HCT116 (cell line): ENCODE data around the gene SYNE3. TPM values are rescaled to one million over a fixed set of nuclear protein-coding genes. Genes with fewer than 3 reads are reported as not detected.

Source experiments
- ATAC-seq: fragments of 200-7000 bp; cut with Tn5 transposase; 2 replicates; pipeline ENCODE4 v1.9.1; 2020; ENCODE audit warnings: mild to moderate bottlenecking, moderate library complexity
- BruUV-seq: library from RNA; stranded (reverse); fragments of 400-500 nt; replicated peaks from 2 replicates; lab custom pipeline; 2021; lab: Mats Ljungman, UMichigan
- CTCF ChIA-PET: fragments of 300-600 bp; sonication (Branson Sonifier 250); formaldehyde crosslinking; loops from one replicate; lab custom pipeline; 2021; ENCODE audit warnings: antibody characterized with exemption; lab: Charles Lee
- POLR2A ChIA-PET: fragments of 300-600, 350-600 bp; sonication (Branson Sonifier 250); formaldehyde crosslinking; loops from one replicate; lab custom pipeline; 2021; ENCODE audit warnings: antibody characterized with exemption; lab: Charles Lee
- RAD21 ChIA-PET, 2 experiments: fragments of 300-600 bp; sonication (Branson Sonifier 250); formaldehyde crosslinking; loops; one replicate each; lab custom pipeline; 2023; ENCODE audit warnings: low total read pairs in 2 of 2; ENCODE audit not compliant: uncharacterized antibody in 2 of 2, unreplicated experiment in 2 of 2, low non-redundant PET in 1 of 2; lab: Charles Lee
- DNase-seq: peaks from one replicate; pipeline ENCODE4 v3.0.0-alpha.2; 2010; ENCODE audit warnings: low read depth, low spot score
- H2AFZ ChIP-seq: fragments of 200-600 bp; shearing (Covaris generic), sonication (generic); 2 replicates; pipeline ENCODE4 v1.6.1; 2017; ENCODE audit warnings: low read depth, mixed run types, mixed read lengths, antibody characterized with exemption, low read length; ENCODE audit not compliant: poor library complexity, severe bottlenecking
- H3K27ac ChIP-seq: 2 replicates; pipeline ENCODE4 v1.5.1; 2012; ENCODE audit warnings: low read depth, low read length
- H3K27me3 ChIP-seq: fragments of 200-600 bp; sonication (generic); 2 replicates; pipeline ENCODE4 v1.6.1; 2016; ENCODE audit warnings: mixed run types, low read length, mixed read lengths; ENCODE audit not compliant: insufficient read depth
- H3K36me3 ChIP-seq, 2 experiments: fragments of 200-500 bp in 1 of 2; fragments of 200-600 bp in 1 of 2; sonication (Bioruptor generic) in 1 of 2; sonication (generic) in 1 of 2; 2 replicates each; pipeline versions ENCODE4 v1.5.1 to v1.6.1; 2014 to 2016; ENCODE audit warnings: low read length in 2 of 2, inconsistent platforms in 1 of 2, mixed read lengths in 1 of 2, mixed run types in 1 of 2; ENCODE audit not compliant: insufficient read depth in 2 of 2, control insufficient read depth in 1 of 2
- H3K4me1 ChIP-seq, 2 experiments: fragments of 200-600 bp in 1 of 2; sonication (generic) in 1 of 2; 2 replicates each; pipeline versions ENCODE4 v1.5.1 to v1.6.1; 2012 to 2017; ENCODE audit warnings: low read length in 2 of 2, inconsistent platforms in 1 of 2, mild to moderate bottlenecking in 1 of 2, mixed read lengths in 1 of 2, mixed run types in 1 of 2, moderate library complexity in 1 of 2; ENCODE audit not compliant: insufficient read depth in 2 of 2, control insufficient read depth in 1 of 2
- H3K4me2 ChIP-seq: fragments of 200-600 bp; sonication (generic); 2 replicates; pipeline ENCODE4 v1.6.1; 2017; ENCODE audit warnings: mixed run types, low read length, mixed read lengths
- H3K4me3 ChIP-seq, 2 experiments: fragments of 200-600 bp in 1 of 2; sonication (generic) in 1 of 2; replicated peaks in 1 of 2; 2 replicates each; pipeline ENCODE4 v1.5.1; 2011 to 2016; ENCODE audit warnings: low read length in 2 of 2, control low read depth in 1 of 2, low read depth in 1 of 2, mild to moderate bottlenecking in 1 of 2, mixed read lengths in 1 of 2, mixed run types in 1 of 2
- H3K79me2 ChIP-seq: fragments of 200-600 bp; sonication (generic); 2 replicates; pipeline ENCODE4 v1.6.1; 2017; ENCODE audit warnings: mild to moderate bottlenecking, mixed run types, low read length, moderate library complexity, mixed read lengths; ENCODE audit not compliant: insufficient read depth
- H3K9ac ChIP-seq: fragments of 200-600 bp; sonication (generic); 2 replicates; pipeline ENCODE4 v1.6.1; 2016; ENCODE audit warnings: low read length, mixed read lengths
- H3K9me2 ChIP-seq: fragments of 200-600 bp; sonication (generic), shearing (Covaris generic); 2 replicates; pipeline ENCODE4 v1.6.1; 2017; ENCODE audit warnings: mixed run types, mild to moderate bottlenecking, moderate library complexity; ENCODE audit not compliant: insufficient read depth
- H3K9me3 ChIP-seq, 2 experiments: fragments of 200-500 bp in 1 of 2; fragments of 200-600 bp in 1 of 2; sonication (Bioruptor generic) in 1 of 2; sonication (generic) in 1 of 2; 2 replicates each; pipeline ENCODE4 v1.6.1; 2014 to 2017; ENCODE audit warnings: low read length in 2 of 2, mixed read lengths in 2 of 2, inconsistent platforms in 1 of 2, low read depth in 1 of 2, mild to moderate bottlenecking in 1 of 2, mixed run types in 1 of 2, moderate library complexity in 1 of 2; ENCODE audit not compliant: control insufficient read depth in 1 of 2, insufficient read depth in 1 of 2
- H4K20me1 ChIP-seq: fragments of 200-600 bp; sonication (generic), shearing (Covaris generic); 2 replicates; pipeline ENCODE4 v1.6.1; 2017; ENCODE audit warnings: mixed run types, mild to moderate bottlenecking, moderate library complexity; ENCODE audit not compliant: insufficient read depth
- CBX3 ChIP-seq: IDR thresholded peaks from 2 replicates; pipeline ENCODE4 v1.6.1; 2012; ENCODE audit warnings: low read depth
- EGR1 ChIP-seq: IDR thresholded peaks from 2 replicates; pipeline ENCODE4 v1.6.1; 2012; ENCODE audit warnings: low read depth
- ELF1 ChIP-seq: IDR thresholded peaks from 2 replicates; pipeline ENCODE4 v1.6.1; 2012; ENCODE audit warnings: low read depth, borderline replicate concordance
- EZH2 ChIP-seq: fragments of 200-600 bp; sonication (generic); IDR thresholded peaks from 2 replicates; pipeline ENCODE4 v1.6.1; 2017; ENCODE audit warnings: antibody characterized with exemption, mixed run types
- FOSL1 ChIP-seq: IDR thresholded peaks from 2 replicates; pipeline ENCODE4 v1.6.1; 2012; ENCODE audit warnings: low read depth
- POLR2A ChIP-seq: IDR thresholded peaks from 2 replicates; pipeline ENCODE4 v1.7.0; 2011; ENCODE audit warnings: borderline replicate concordance; ENCODE audit not compliant: insufficient read depth, insufficient read length; ENCODE audit errors: extremely low read depth
- POLR2AphosphoS5 ChIP-seq: IDR thresholded peaks from 2 replicates; pipeline ENCODE4 v1.6.1; 2011; ENCODE audit warnings: mild to moderate bottlenecking, low read depth, low read length, moderate library complexity
- YY1 ChIP-seq: IDR thresholded peaks from 2 replicates; pipeline ENCODE4 v1.6.1; 2011; ENCODE audit warnings: low read length, low read depth, moderate library complexity, mild to moderate bottlenecking; ENCODE audit not compliant: insufficient replicate concordance; ENCODE audit errors: extremely low read depth
- intact Hi-C: fragments of 100-400 bp; cut with micrococcal nuclease; formaldehyde crosslinking; loops from 2 replicates; pipeline ENCODE4 v1.10.0; 2022
- total RNA-seq: library from RNA; stranded (reverse); gene quantifications from one replicate; pipeline ENCODE4 v1.2.1, GENCODE V29; 2021; ENCODE audit not compliant: unreplicated experiment

Gene SYNE3
- total RNA-seq, 1 experiment from 2014 or later: 3.6 TPM

GRCh38 chr14:95490727-95491451 is 25.6 kb downstream of the SYNE3 start:
- no peak overlapping the region for H3K27ac ChIP-seq
- TF ChIP-seq POLR2AphosphoS5 (no peak), ELF1 (no peak), EZH2 (no peak)
- no peaks in the 10 kb centered on the region for H3K9me3 ChIP-seq
- no peaks in the 10 kb centered on the region for H3K9me2 ChIP-seq
- ATAC-seq: peak; percentile 34
- DNase-seq: peak; percentile 12
- H3K9ac ChIP-seq: no peak overlapping the region
- no peaks in the 10 kb centered on the region for H4K20me1 ChIP-seq
- intact Hi-C loops: no loop called here
- H3K4me3 ChIP-seq: no peak overlapping the region
- 0 out of 2 replicates have a peak overlapping the region, but pooled peaks have one; percentile 3 for H3K4me2 ChIP-seq
- H3K4me1 ChIP-seq: peaks cover 0 to 10% of the 10 kb centered on the region in 2 experiments; a peak in 1 of 4 replicates
- POLR2A ChIA-PET: no interaction called here
- no peaks in the 10 kb centered on the region for H3K27me3 ChIP-seq
- RAD21 ChIA-PET: no interaction called here
- no peaks in the 10 kb centered on the region for H3K79me2 ChIP-seq
- H2AFZ ChIP-seq: no peak overlapping the region
- CTCF ChIA-PET: no interaction called here
- BruUV-seq: no TSS peak
- H3K36me3 ChIP-seq: no peaks in the 10 kb centered on the region

GRCh38 chr14:95490138-95490509 is 26.3 kb downstream of the SYNE3 start:
- ChIA-PET RAD21 (no interaction called here), POLR2A (no interaction called here)
- no peak overlapping the region for H2AFZ ChIP-seq
- H3K9me2 ChIP-seq: no peaks in the 10 kb centered on the region
- H3K79me2 ChIP-seq: no peaks in the 10 kb centered on the region
- H3K9me3 ChIP-seq: no peaks in the 10 kb centered on the region
- TF ChIP-seq CBX3 (no peak), FOSL1 (no peak), POLR2A (no peak), EGR1 (no peak), YY1 (no peak), POLR2AphosphoS5 (no peak)
- TF ChIP-seq, all 23 proteins: peak for 0
- Histone ChIP-seq H3K27ac (no peak overlapping the region), H3K36me3 (no peaks in the 10 kb centered on the region), H3K4me2 (no peak overlapping the region), H3K4me1 (peaks cover 0 to 15% of the 10 kb centered on the region in 2 experiments; a peak in 1 of 4 replicates), H4K20me1 (no peaks in the 10 kb centered on the region), H3K9ac (no peak overlapping the region), H3K4me3 (no peak overlapping the region), H3K27me3 (no peaks in the 10 kb centered on the region)
- CTCF ChIA-PET: no interaction called here
- intact Hi-C loops: no loop called here
- BruUV-seq: no TSS peak
- DNase-seq (no peak), ATAC-seq (no peak)
